WTC11 (cell line): ENCODE measurements around the gene TEX26. TPM values are rescaled to one million over a fixed set of nuclear protein-coding genes. Genes with fewer than 3 reads are reported as not detected.

Experiments used
- ATAC-seq: fragments of 200-7000 bp; cut with Tn5 transposase; 2 replicates; pipeline ENCODE4 v1.10.0; 2021; ENCODE audit warnings: mild to moderate bottlenecking, moderate library complexity
- CTCF ChIA-PET: fragments of 300-600 bp; sonication (Branson Sonifier 250); formaldehyde crosslinking; loops from one replicate; lab custom pipeline; 2021; ENCODE audit warnings: antibody characterized with exemption; lab: Charles Lee
- POLR2A ChIA-PET: fragments of 350-600 bp; sonication (Branson Sonifier 250); formaldehyde crosslinking; loops from one replicate; lab custom pipeline; 2021; ENCODE audit warnings: antibody characterized with exemption; lab: Charles Lee
- DNase-seq: peaks from one replicate; pipeline ENCODE4 v3.0.0; 2021; ENCODE audit warnings: low spot score
- H3K27ac Mint-ChIP-seq: 2 replicates; pipeline ENCODE4 v1.8.0; 2021; ENCODE audit warnings: mixed read lengths
- H3K27me3 Mint-ChIP-seq: 2 replicates; pipeline ENCODE4 v1.8.0; 2021; ENCODE audit warnings: low read depth, mild to moderate bottlenecking, moderate library complexity, mixed read lengths
- H3K36me3 Mint-ChIP-seq: 2 replicates; pipeline ENCODE4 v1.8.0; 2021; ENCODE audit warnings: mixed read lengths
- H3K4me1 Mint-ChIP-seq: 2 replicates; pipeline ENCODE4 v1.8.0; 2022; ENCODE audit warnings: mixed read lengths
- H3K4me3 Mint-ChIP-seq: 2 replicates; pipeline ENCODE4 v1.8.0; 2021; ENCODE audit warnings: mild to moderate bottlenecking, moderate library complexity, mixed read lengths
- H3K9me3 Mint-ChIP-seq: 2 replicates; pipeline ENCODE4 v1.8.0; 2021; ENCODE audit warnings: mixed read lengths
- ATF1 ChIP-seq: sonication (generic); formaldehyde crosslinking; IDR thresholded peaks from 2 replicates; pipeline ENCODE4 v1.8.1; 2023; ENCODE audit warnings: mild to moderate bottlenecking, moderate library complexity, missing genetic modification reagents
- ATF2 ChIP-seq: sonication (generic); formaldehyde crosslinking; IDR thresholded peaks from 2 replicates; pipeline ENCODE4 v1.8.1; 2022; ENCODE audit warnings: low read depth, missing genetic modification reagents, borderline replicate concordance
- CTCF ChIP-seq: fragments of 200-600 bp; IDR thresholded peaks from 2 replicates; pipeline ENCODE4 v1.8.0; 2022; ENCODE audit warnings: antibody characterized with exemption
- IRF2 ChIP-seq: sonication (generic); formaldehyde crosslinking; IDR thresholded peaks from 2 replicates; pipeline ENCODE4 v1.8.0; 2022; ENCODE audit warnings: low read depth, missing genetic modification reagents, borderline replicate concordance
- MAX ChIP-seq: sonication (generic); formaldehyde crosslinking; IDR thresholded peaks from 2 replicates; pipeline ENCODE4 v1.8.0; 2022; ENCODE audit warnings: mild to moderate bottlenecking, missing genetic modification reagents
- MLX ChIP-seq: sonication (generic); formaldehyde crosslinking; IDR thresholded peaks from 2 replicates; pipeline ENCODE4 v1.8.1; 2023; ENCODE audit warnings: mild to moderate bottlenecking, missing genetic modification reagents, moderate library complexity
- MXD4 ChIP-seq: fragments of 250-450 bp; sonication (Bioruptor Pico); IDR thresholded peaks from 2 replicates; pipeline ENCODE4 v1.8.0; 2021; ENCODE audit warnings: mild to moderate bottlenecking, moderate library complexity, borderline replicate concordance
- ZNF281 ChIP-seq: sonication (generic); formaldehyde crosslinking; IDR thresholded peaks from 2 replicates; pipeline ENCODE4 v1.8.0; 2023; ENCODE audit warnings: mild to moderate bottlenecking, missing genetic modification reagents
- ZNF317 ChIP-seq: sonication (generic); formaldehyde crosslinking; IDR thresholded peaks from 2 replicates; pipeline ENCODE4 v1.8.1; 2023; ENCODE audit warnings: low read depth, mild to moderate bottlenecking, moderate library complexity, missing genetic modification reagents, borderline replicate concordance
- ZNF396 ChIP-seq: fragments of 250-450 bp; sonication (Bioruptor Pico); IDR thresholded peaks from 2 replicates; pipeline ENCODE4 v1.8.0; 2021; ENCODE audit warnings: mild to moderate bottlenecking, moderate library complexity, borderline replicate concordance
- ZNF423 ChIP-seq: fragments of 250-450 bp; sonication (Bioruptor Pico); IDR thresholded peaks from 2 replicates; pipeline ENCODE4 v2.1.2; 2022; ENCODE audit warnings: mild to moderate bottlenecking, moderate library complexity
- ZNF425 ChIP-seq: fragments of 250-450 bp; sonication (Bioruptor Pico); conservative IDR thresholded peaks from 2 replicates; pipeline ENCODE4 v1.9.0; 2021; ENCODE audit warnings: mild to moderate bottlenecking
- ZNF671 ChIP-seq: fragments of 250-450 bp; sonication (Bioruptor Pico); IDR thresholded peaks from 2 replicates; pipeline ENCODE4 v1.8.0; 2021; ENCODE audit warnings: mild to moderate bottlenecking
- total RNA-seq: library from RNA; stranded (reverse); gene quantifications from 3 replicates; pipeline ENCODE4 v1.2.3, GENCODE V29; 2021

Gene TEX26
- total RNA-seq, 1 experiment from 2014 or later, result not detected

GRCh38 chr13:30976025-30976424, 43.6 kb downstream of the TEX26 start:
- Mint-ChIP-seq H3K27me3 (no peaks in the 10 kb centered on the region; the same call in 1 of the 2 replicates), H3K27ac (no peak overlapping the region)

GRCh38 chr13:30978981-30979956, 46.8 kb downstream of the TEX26 start:
- H3K4me3 Mint-ChIP-seq, result no peak overlapping the region
- H3K36me3 Mint-ChIP-seq, result no peaks in the 10 kb centered on the region
- ChIA-PET POLR2A (interaction anchor here (1.0 to 1.2 kb wide), 2 partner anchors 32 to 362 kb away, joined by 3 read pairs; no protein-coding TSS in a partner anchor), CTCF (interaction anchor here (0.5 to 5.2 kb wide), 53 partner anchors 8 to 1052 kb away, joined by 3 to 61 read pairs (median 5); partner anchors contain the start of genes FRY, MEDAG, TEX26 and UBE2L5)
- H3K27ac Mint-ChIP-seq, result no peak overlapping the region
- H3K9me3 Mint-ChIP-seq, result no peaks in the 10 kb centered on the region
- peak; percentile 92 for DNase-seq
- ATAC-seq, result peak; percentile 96
- H3K27me3 Mint-ChIP-seq, result no peaks in the 10 kb centered on the region; the same call in 1 of the 2 replicates
- H3K4me1 Mint-ChIP-seq, result peaks cover 16% of the 10 kb centered on the region
- no peak for TF ChIP-seq ATF1 (CRISPR knock-in tag)
- 0 out of 2 replicates have a peak, but pooled peaks have one; percentile 37 for TF ChIP-seq ZNF423 (CRISPR knock-in tag)
- TF ChIP-seq ZNF396 (CRISPR knock-in tag), result no peak
- TF ChIP-seq MAX, result peak; percentile 56; the same call in 1 of the 2 replicates
- TF ChIP-seq MXD4 (CRISPR knock-in tag), result no peak
- no peak for TF ChIP-seq IRF2
- peak; percentile 83 for TF ChIP-seq CTCF
- no peak for TF ChIP-seq MLX (CRISPR knock-in tag)
- no peak for TF ChIP-seq ZNF671 (CRISPR knock-in tag)

More at GRCh38 chr13:30976025-30976424, 43.6 kb downstream of the TEX26 start:
- no peak overlapping the region for H3K4me3 Mint-ChIP-seq
- no peaks in the 10 kb centered on the region for H3K9me3 Mint-ChIP-seq
- no peak for DNase-seq
- ChIA-PET POLR2A (no interaction called here), CTCF (interaction anchor here (0.5 to 5.2 kb wide), 3 partner anchors 10 to 68 kb away, joined by 3 to 61 read pairs (median 4); no protein-coding TSS in a partner anchor)
- no peak for ATAC-seq
- H3K36me3 Mint-ChIP-seq, result no peaks in the 10 kb centered on the region
- H3K4me1 Mint-ChIP-seq, result no peaks in the 10 kb centered on the region
- TF ChIP-seq ZNF425 (CRISPR knock-in tag) (no peak), ATF2 (no peak), ZNF281 (CRISPR knock-in tag) (no peak), ZNF317 (CRISPR knock-in tag) (no peak)
